VCaP (cell line): ENCODE measurements around the gene RANBP6.
A peak's percentile ranks its signal among the peaks of the same experiment; 100 is the strongest.
"Not testable (repeated sequence)": the region's sequence is repeated elsewhere in the genome, so short reads cannot be mapped to it uniquely, and the experiment has no call there.

Experiments used
- H3K27ac ChIP-seq: fragments of 450-650 bp; 2 replicates; pipeline ENCODE4 v1.5.1; 2017
- CTCF ChIP-seq: fragments of 450-650 bp; conservative IDR thresholded peaks from 2 replicates; pipeline ENCODE4 v1.5.1; 2017; ENCODE audit warnings: mild to moderate bottlenecking, moderate library complexity

Gene RANBP6

DNA sequence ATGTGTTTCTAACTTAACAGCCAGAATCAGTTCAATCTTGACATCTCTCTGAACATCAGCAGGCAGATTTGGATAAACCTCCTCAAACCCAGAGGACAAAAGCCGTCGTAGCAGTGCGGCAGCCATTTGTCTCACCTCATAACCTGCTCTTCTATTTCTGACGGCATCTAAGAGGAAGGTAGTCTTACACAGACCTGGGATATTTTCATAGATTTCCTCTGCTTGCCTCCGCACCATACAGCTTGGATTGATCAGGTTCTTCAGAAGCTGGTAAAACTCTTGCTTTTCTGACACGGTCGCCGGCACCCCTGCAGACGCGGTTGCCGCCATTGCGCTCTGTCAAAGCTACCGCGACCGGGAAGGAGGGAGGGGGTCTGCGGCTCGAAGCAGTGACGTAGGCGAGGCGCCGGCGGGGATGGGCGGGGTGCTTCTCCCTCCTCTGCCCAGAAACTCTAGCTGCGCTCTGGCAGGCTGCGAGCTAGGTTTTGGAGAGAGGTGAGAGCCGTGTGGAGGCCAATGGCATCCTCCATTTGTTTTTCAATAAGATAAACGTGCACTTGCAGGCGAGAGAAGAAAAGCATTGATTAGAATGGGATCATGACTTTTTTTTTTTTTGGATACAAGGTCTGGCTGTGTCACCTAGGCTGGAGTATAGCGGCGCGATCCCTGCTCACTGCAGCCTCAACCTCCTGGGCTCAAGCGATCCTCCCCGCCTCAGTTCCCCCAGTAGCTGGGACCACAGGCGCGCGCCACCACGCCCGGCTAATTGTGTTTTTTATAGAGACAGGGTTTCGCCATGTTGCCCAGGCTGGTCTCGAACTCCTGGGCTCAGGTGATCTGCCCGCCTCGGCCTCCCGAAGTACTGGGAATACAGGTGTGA, at the start of gene RANBP6:
Gene RANBP6 (minus strand): TSS at position 347 of the 880 bp plus-strand sequence. CDS start 17 bp downstream, at position 330.
- TF ChIP-seq CTCF = no peak
- peak within 1 kb of the TSS; percentile 75 for H3K27ac ChIP-seq

- not testable (repeated sequence) for H3K27ac ChIP-seq
Measured at GRCh38 chr9:6063146-6063545, 47.7 kb upstream of the RANBP6 start.

GRCh38 chr9:6055666-6056065, 40.2 kb upstream of the RANBP6 start:
- TF ChIP-seq CTCF = no peak
- H3K27ac ChIP-seq = no peak overlapping the region

GRCh38 chr9:6055216-6055615, 39.8 kb upstream of the RANBP6 start:
- TF ChIP-seq CTCF = peak; percentile 76
- H3K27ac ChIP-seq = no peak overlapping the region

GRCh38 chr9:6054280-6055099, 39.1 kb upstream of the RANBP6 start:
- TF ChIP-seq CTCF = peak; percentile 79
- no peak overlapping the region for H3K27ac ChIP-seq

DNA sequence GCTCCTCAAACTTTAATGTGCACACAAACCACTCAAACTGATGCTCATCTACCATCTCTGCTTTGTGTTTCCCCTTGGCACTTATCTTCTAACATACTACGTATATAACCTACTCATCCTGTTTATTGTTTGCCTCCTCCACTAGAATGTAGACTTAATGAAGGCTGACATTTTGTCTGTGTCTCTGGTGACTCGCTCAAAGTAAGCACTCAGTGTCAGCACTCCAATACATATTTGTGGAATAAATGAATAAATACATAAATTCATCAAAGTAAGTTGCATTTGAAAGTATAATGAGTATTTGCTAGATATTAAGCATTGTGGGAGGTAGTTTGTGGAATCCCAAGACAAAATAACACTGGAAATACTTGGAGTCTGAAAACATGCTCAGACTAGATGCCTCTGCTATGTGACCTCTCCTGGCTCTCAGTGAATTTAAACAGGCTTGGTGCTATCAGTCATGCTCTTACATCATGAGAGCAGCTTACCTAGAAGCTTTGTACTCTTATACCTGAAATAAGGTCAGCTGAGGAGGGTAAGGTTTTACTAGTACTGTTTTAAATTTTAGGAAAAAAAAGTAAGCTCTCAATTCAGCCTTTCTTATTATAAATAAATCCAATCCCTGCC, 37.0 kb upstream of the RANBP6 start:
- TF ChIP-seq CTCF = no peak
- H3K27ac ChIP-seq = no peak overlapping the region

DNA sequence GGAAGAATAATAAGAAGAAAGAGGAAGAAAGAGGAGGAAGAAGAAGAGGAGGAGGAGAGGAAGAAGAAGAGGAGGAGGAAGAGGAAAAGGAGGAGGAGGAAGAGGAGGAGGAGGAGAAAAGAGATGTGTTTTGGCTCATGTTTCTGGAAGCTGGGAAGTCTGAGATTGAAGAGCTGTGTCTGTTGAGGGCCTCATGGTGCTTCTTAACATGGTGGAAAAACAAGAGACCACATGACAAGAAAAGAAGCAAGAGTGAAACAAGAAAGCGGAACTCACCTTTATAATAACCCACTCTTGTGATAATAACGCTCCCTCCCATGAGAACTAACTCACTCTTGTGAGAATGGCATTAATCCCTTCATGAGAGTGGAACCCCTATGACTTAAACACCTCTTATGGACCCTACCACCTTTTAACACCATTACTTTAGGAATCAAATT, 36.1 kb upstream of the RANBP6 start:
- no peak for TF ChIP-seq CTCF
- no peak overlapping the region for H3K27ac ChIP-seq
